NCI-H1694 (cell line): ENCODE data around the gene OGN.

ENCODE experiments used
- DNase-seq: peaks from one replicate; lab custom pipeline; 2025; lab: John Stamatoyannopoulos, UW

The OGN gene

GRCh38 chr9:92402826-92403745 lies 1.3 kb downstream of the OGN start:
- no peak for DNase-seq

GRCh38 chr9:92402360-92402759 lies 2.0 kb downstream of the OGN start:
- no peak for DNase-seq

GRCh38 chr9:92397853-92398252 lies 6.5 kb downstream of the OGN start:
- no peak for DNase-seq

- no peak for DNase-seq
These were observed 8.8 kb downstream of the OGN start for GRCh38 chr9:92395617-92396016.

- no peak for DNase-seq
These were observed 10.7 kb downstream of the OGN start for GRCh38 chr9:92393686-92394085.

- DNase-seq = no peak
These were observed 11.7 kb downstream of the OGN start for GRCh38 chr9:92392690-92393089.

- no peak for DNase-seq
These were observed 18.4 kb downstream of the OGN start for GRCh38 chr9:92385953-92386352.

- no peak for DNase-seq
These were observed 18.9 kb downstream of the OGN start for GRCh38 chr9:92385477-92385876.

GRCh38 chr9:92385001-92385400 lies 19.4 kb downstream of the OGN start:
- no peak for DNase-seq

- DNase-seq = no peak
These were observed 20.0 kb downstream of the OGN start for GRCh38 chr9:92384375-92384774.

GRCh38 chr9:92381775-92382174 lies 22.6 kb downstream of the OGN start:
- no peak for DNase-seq

- no peak for DNase-seq
These were observed 23.8 kb downstream of the OGN start for GRCh38 chr9:92380603-92381002.

- no peak for DNase-seq
These were observed 25.4 kb downstream of the OGN start for GRCh38 chr9:92378865-92379560.

- DNase-seq = no peak
These were observed 26.5 kb downstream of the OGN start for GRCh38 chr9:92377876-92378275.

- no peak for DNase-seq
These were observed 31.2 kb downstream of the OGN start for GRCh38 chr9:92373167-92373566.

- no peak for DNase-seq
These were observed 35.3 kb downstream of the OGN start for GRCh38 chr9:92369075-92369474.

- no peak for DNase-seq
These were observed 44.3 kb downstream of the OGN start for GRCh38 chr9:92360083-92360482.

GRCh38 chr9:92359394-92359995 lies 44.9 kb downstream of the OGN start:
- no peak for DNase-seq

GRCh38 chr9:92353051-92353450 lies 51.3 kb downstream of the OGN start:
- DNase-seq = no peak

GRCh38 chr9:92350740-92351133 lies 53.6 kb downstream of the OGN start:
- no peak for DNase-seq

- no peak for DNase-seq
These were observed 54.3 kb downstream of the OGN start for GRCh38 chr9:92349771-92350739.

GRCh38 chr9:92345582-92345981 lies 58.8 kb downstream of the OGN start:
- DNase-seq = no peak
